GM23338 (cell line): ENCODE results near the gene RORB. TPM values are rescaled to one million over a fixed set of nuclear protein-coding genes. Genes with fewer than 3 reads are reported as not detected.

Source experiments
- ATAC-seq: fragments of 200-7000 bp; cut with Tn5 transposase; 3 replicates; pipeline ENCODE4 v1.9.1; 2020
- DNase-seq: peaks from one replicate; pipeline ENCODE4 v3.0.0-alpha.2; 2015; ENCODE audit warnings: low spot score
- H2AFZ ChIP-seq: fragments of 200-600 bp; sonication (generic); 2 replicates; pipeline ENCODE4 v1.8.0; 2016; ENCODE audit warnings: antibody characterized with exemption, mild to moderate bottlenecking, moderate library complexity
- H3F3A ChIP-seq: fragments of 200-600 bp; sonication (generic); replicated peaks from 2 replicates; pipeline ENCODE4 v1.8.0; 2017; ENCODE audit warnings: antibody characterized with exemption, mixed run types, low read depth
- H3K27ac ChIP-seq: fragments of 200-600 bp; sonication (generic); 2 replicates; pipeline ENCODE4 v1.6.1; 2016; ENCODE audit warnings: low read depth
- H3K27me3 ChIP-seq: fragments of 200-600 bp; sonication (generic); 2 replicates; pipeline ENCODE4 v1.8.0; 2016; ENCODE audit warnings: mild to moderate bottlenecking, mixed run types, moderate library complexity; ENCODE audit not compliant: insufficient read depth
- H3K36me3 ChIP-seq: fragments of 200-600 bp; sonication (generic); 2 replicates; pipeline ENCODE4 v1.8.0; 2016; ENCODE audit warnings: mild to moderate bottlenecking; ENCODE audit not compliant: insufficient read depth
- H3K4me1 ChIP-seq: fragments of 200-600 bp; sonication (generic); 2 replicates; pipeline ENCODE4 v1.8.0; 2016; ENCODE audit warnings: mild to moderate bottlenecking, moderate library complexity; ENCODE audit not compliant: insufficient read depth
- H3K4me2 ChIP-seq: fragments of 200-600 bp; sonication (generic); 2 replicates; pipeline ENCODE4 v1.7.1; 2017; ENCODE audit warnings: mixed run types
- H3K4me3 ChIP-seq: fragments of 200-600 bp; sonication (generic); 2 replicates; pipeline ENCODE4 v1.6.1; 2016; ENCODE audit warnings: mixed run types
- H3K79me2 ChIP-seq: fragments of 200-600 bp; sonication (generic); replicated peaks from 2 replicates; pipeline ENCODE4 v1.8.0; 2017; ENCODE audit warnings: mild to moderate bottlenecking; ENCODE audit not compliant: insufficient read depth
- H3K9me2 ChIP-seq: fragments of 200-600 bp; sonication (generic); 2 replicates; pipeline ENCODE4 v1.8.0; 2017; ENCODE audit not compliant: insufficient read depth
- H4K20me1 ChIP-seq: fragments of 200-600 bp; sonication (generic); replicated peaks from 2 replicates; pipeline ENCODE4 v1.8.0; 2017; ENCODE audit warnings: mild to moderate bottlenecking; ENCODE audit not compliant: insufficient read depth
- H3K27ac Mint-ChIP-seq: 2 replicates; pipeline ENCODE4 v1.8.0; 2020; ENCODE audit warnings: inconsistent platforms, mild to moderate bottlenecking, moderate library complexity, mixed read lengths
- H3K27me3 Mint-ChIP-seq: 3 replicates; pipeline ENCODE4 v1.8.0; 2022; ENCODE audit warnings: low read depth, mild to moderate bottlenecking, moderate library complexity, mixed read lengths, inconsistent platforms; ENCODE audit not compliant: insufficient read depth, poor library complexity
- H3K36me3 Mint-ChIP-seq: 3 replicates; pipeline ENCODE4 v1.8.0; 2021; ENCODE audit warnings: low read depth, mild to moderate bottlenecking, inconsistent platforms, moderate library complexity, mixed read lengths
- H3K4me1 Mint-ChIP-seq: 3 replicates; pipeline ENCODE4 v1.8.0; 2020; ENCODE audit warnings: mild to moderate bottlenecking, inconsistent platforms, mixed read lengths
- H3K4me3 Mint-ChIP-seq: 3 replicates; pipeline ENCODE4 v1.8.0; 2021; ENCODE audit warnings: moderate library complexity, mild to moderate bottlenecking, inconsistent platforms, mixed read lengths
- H3K9me3 Mint-ChIP-seq: 3 replicates; pipeline ENCODE4 v1.8.0; 2020; ENCODE audit warnings: moderate library complexity, mild to moderate bottlenecking, inconsistent platforms, mixed read lengths
- CREB1 ChIP-seq: fragments of 250-450 bp; sonication (Bioruptor Pico); IDR thresholded peaks from 2 replicates; pipeline ENCODE4 v1.5.0; 2020; ENCODE audit warnings: low read depth, mild to moderate bottlenecking, moderate library complexity
- ETS1 ChIP-seq: IDR thresholded peaks from 2 replicates; pipeline ENCODE4 v1.6.1; 2016; ENCODE audit warnings: antibody characterized with exemption
- EZH2 ChIP-seq: fragments of 200-600 bp; sonication (generic); IDR thresholded peaks from one replicate; pipeline ENCODE4 v1.8.0; 2017; ENCODE audit warnings: antibody characterized with exemption, mild to moderate bottlenecking, low read depth; ENCODE audit not compliant: unreplicated experiment
- JUNB ChIP-seq: IDR thresholded peaks from one replicate; pipeline ENCODE4 v1.6.1; 2016; ENCODE audit warnings: antibody characterized with exemption; ENCODE audit not compliant: unreplicated experiment
- NANOG ChIP-seq: IDR thresholded peaks from 2 replicates; pipeline ENCODE4 v1.6.1; 2016; ENCODE audit warnings: antibody characterized with exemption, borderline replicate concordance
- POLR2AphosphoS5 ChIP-seq: IDR thresholded peaks from 2 replicates; pipeline ENCODE4 v1.6.1; 2016; ENCODE audit warnings: antibody characterized with exemption, low read depth
- STAT1 ChIP-seq: IDR thresholded peaks from one replicate; pipeline ENCODE4 v1.6.1; 2016; ENCODE audit warnings: antibody characterized with exemption; ENCODE audit not compliant: unreplicated experiment
- ZNF114 ChIP-seq: fragments of 250-450 bp; sonication (Bioruptor Pico); IDR thresholded peaks from 2 replicates; pipeline ENCODE4 v1.5.0; 2020; ENCODE audit warnings: mild to moderate bottlenecking, moderate library complexity
- ZNF331 ChIP-seq: fragments of 250-450 bp; sonication (Bioruptor Pico); IDR thresholded peaks from 2 replicates; pipeline ENCODE4 v1.5.0; 2020; ENCODE audit warnings: low read depth, mild to moderate bottlenecking, moderate library complexity
- polyA plus RNA-seq: library from polyadenylated mRNA; unstranded; fragments of >200 nt; fragmentation: Nextera tagmentation; extraction: Ambion mirVana; gene quantifications from 2 replicates; pipeline ENCODE4 v1.2.1, GENCODE V29; 2016
- total RNA-seq: library from RNA; depleted of rRNA; stranded (reverse); fragments of >200 nt; shearing (Covaris generic); gene quantifications from 2 replicates; pipeline ENCODE4 v1.2.3, GENCODE V29; 2014
- TF ChIP-seq, protein P1 (sequence below): fragments of 250-450 bp; sonication (Bioruptor Pico); IDR thresholded peaks from 2 replicates; pipeline ENCODE4 v1.5.0; 2020; ENCODE audit warnings: mild to moderate bottlenecking, moderate library complexity

Gene RORB
- total and polyA plus RNA-seq, 2 experiments from 2014 or later: 1.2 to 4.5 TPM

- H3K4me3 ChIP-seq: no peak overlapping the region
- no peaks in the 10 kb centered on the region for H3K36me3 ChIP-seq
These were observed 133.1 kb downstream of the RORB start for GRCh38 chr9:74630228-74630627.

DNA sequence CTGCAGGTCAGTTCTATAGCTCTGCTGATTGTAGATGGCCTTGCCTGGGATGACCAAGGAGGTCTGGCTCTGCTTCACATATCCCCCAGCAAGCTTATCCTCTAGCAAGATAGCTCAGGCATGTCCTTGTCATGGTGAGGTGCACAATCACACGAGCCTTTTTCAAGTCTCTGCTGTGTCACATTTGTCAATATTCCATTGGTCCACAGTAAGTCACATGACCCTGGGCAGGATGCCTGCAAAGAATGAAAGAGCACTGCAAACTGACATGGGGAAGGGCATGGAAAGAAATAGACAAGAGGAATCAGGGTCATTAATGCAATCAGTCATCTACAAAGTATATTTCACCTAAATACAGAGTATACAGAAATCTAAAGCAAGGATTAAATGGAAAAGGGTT is 142.0 kb downstream of the RORB start:
- Mint-ChIP-seq H3K4me3 (no peak overlapping the region), H3K4me1 (peaks cover 8% of the 10 kb centered on the region; the same call in 1 of the 3 replicates), H3K36me3 (no peaks in the 10 kb centered on the region), H3K27ac (no peak overlapping the region), H3K9me3 (no peaks in the 10 kb centered on the region), H3K27me3 (no peaks in the 10 kb centered on the region)
- H2AFZ ChIP-seq: no peak overlapping the region
- H3K27ac ChIP-seq: no peak overlapping the region
- no peak for ATAC-seq
- H4K20me1 ChIP-seq: no peaks in the 10 kb centered on the region
- H3K36me3 ChIP-seq: no peaks in the 10 kb centered on the region
- no peak overlapping the region for H3K4me2 ChIP-seq
- TF ChIP-seq ETS1: no peak
- TF ChIP-seq, protein P1, sequence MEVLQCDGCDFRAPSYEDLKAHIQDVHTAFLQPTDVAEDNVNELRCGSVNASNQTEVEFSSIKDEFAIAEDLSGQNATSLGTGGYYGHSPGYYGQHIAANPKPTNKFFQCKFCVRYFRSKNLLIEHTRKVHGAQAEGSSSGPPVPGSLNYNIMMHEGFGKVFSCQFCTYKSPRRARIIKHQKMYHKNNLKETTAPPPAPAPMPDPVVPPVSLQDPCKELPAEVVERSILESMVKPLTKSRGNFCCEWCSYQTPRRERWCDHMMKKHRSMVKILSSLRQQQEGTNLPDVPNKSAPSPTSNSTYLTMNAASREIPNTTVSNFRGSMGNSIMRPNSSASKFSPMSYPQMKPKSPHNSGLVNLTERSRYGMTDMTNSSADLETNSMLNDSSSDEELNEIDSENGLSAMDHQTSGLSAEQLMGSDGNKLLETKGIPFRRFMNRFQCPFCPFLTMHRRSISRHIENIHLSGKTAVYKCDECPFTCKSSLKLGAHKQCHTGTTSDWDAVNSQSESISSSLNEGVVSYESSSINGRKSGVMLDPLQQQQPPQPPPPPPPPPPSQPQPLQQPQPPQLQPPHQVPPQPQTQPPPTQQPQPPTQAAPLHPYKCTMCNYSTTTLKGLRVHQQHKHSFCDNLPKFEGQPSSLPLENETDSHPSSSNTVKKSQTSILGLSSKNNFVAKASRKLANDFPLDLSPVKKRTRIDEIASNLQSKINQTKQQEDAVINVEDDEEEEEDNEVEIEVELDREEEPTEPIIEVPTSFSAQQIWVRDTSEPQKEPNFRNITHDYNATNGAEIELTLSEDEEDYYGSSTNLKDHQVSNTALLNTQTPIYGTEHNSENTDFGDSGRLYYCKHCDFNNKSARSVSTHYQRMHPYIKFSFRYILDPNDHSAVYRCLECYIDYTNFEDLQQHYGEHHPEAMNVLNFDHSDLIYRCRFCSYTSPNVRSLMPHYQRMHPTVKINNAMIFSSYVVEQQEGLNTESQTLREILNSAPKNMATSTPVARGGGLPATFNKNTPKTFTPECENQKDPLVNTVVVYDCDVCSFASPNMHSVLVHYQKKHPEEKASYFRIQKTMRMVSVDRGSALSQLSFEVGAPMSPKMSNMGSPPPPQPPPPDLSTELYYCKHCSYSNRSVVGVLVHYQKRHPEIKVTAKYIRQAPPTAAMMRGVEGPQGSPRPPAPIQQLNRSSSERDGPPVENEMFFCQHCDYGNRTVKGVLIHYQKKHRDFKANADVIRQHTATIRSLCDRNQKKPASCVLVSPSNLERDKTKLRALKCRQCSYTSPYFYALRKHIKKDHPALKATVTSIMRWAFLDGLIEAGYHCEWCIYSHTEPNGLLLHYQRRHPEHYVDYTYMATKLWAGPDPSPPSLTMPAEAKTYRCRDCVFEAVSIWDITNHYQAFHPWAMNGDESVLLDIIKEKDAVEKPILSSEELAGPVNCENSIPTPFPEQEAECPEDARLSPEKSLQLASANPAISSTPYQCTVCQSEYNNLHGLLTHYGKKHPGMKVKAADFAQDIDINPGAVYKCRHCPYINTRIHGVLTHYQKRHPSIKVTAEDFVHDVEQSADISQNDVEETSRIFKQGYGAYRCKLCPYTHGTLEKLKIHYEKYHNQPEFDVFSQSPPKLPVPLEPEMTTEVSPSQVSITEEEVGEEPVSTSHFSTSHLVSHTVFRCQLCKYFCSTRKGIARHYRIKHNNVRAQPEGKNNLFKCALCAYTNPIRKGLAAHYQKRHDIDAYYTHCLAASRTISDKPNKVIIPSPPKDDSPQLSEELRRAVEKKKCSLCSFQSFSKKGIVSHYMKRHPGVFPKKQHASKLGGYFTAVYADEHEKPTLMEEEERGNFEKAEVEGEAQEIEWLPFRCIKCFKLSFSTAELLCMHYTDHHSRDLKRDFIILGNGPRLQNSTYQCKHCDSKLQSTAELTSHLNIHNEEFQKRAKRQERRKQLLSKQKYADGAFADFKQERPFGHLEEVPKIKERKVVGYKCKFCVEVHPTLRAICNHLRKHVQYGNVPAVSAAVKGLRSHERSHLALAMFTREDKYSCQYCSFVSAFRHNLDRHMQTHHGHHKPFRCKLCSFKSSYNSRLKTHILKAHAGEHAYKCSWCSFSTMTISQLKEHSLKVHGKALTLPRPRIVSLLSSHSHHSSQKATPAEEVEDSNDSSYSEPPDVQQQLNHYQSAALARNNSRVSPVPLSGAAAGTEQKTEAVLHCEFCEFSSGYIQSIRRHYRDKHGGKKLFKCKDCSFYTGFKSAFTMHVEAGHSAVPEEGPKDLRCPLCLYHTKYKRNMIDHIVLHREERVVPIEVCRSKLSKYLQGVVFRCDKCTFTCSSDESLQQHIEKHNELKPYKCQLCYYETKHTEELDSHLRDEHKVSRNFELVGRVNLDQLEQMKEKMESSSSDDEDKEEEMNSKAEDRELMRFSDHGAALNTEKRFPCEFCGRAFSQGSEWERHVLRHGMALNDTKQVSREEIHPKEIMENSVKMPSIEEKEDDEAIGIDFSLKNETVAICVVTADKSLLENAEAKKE (CRISPR knock-in tag): no peak
- TF ChIP-seq ZNF331 (CRISPR knock-in tag): no peak
- no peak for TF ChIP-seq ZNF114
- TF ChIP-seq EZH2: no peak
- no peak for TF ChIP-seq CREB1
- no peak for TF ChIP-seq NANOG
- TF ChIP-seq JUNB: no peak
- no peak for TF ChIP-seq STAT1
- no peak for TF ChIP-seq POLR2AphosphoS5
- no peaks in the 10 kb centered on the region for H3K9me2 ChIP-seq
- no peaks in the 10 kb centered on the region for H3K27me3 ChIP-seq
- no peak for DNase-seq
- H3K4me3 ChIP-seq: no peak overlapping the region
- H3K4me1 ChIP-seq: peaks cover 7% of the 10 kb centered on the region; the same call in 1 of the 2 replicates
- H3K79me2 ChIP-seq: no peaks in the 10 kb centered on the region
- no peaks in the 10 kb centered on the region for H3F3A ChIP-seq

More at GRCh38 chr9:74630228-74630627, 133.1 kb downstream of the RORB start:
- Mint-ChIP-seq H3K9me3 (no peaks in the 10 kb centered on the region), H3K36me3 (no peaks in the 10 kb centered on the region), H3K4me3 (no peak overlapping the region), H3K4me1 (peaks cover 18% of the 10 kb centered on the region), H3K27me3 (peaks cover 2% of the 10 kb centered on the region), H3K27ac (no peak overlapping the region)
- TF ChIP-seq ZNF114: no peak
- Histone ChIP-seq H3K79me2 (no peaks in the 10 kb centered on the region), H4K20me1 (no peaks in the 10 kb centered on the region), H3K4me1 (no peaks in the 10 kb centered on the region; the same call in 1 of the 2 replicates), H3K27ac (no peak overlapping the region), H3K4me2 (peak overlapping the region; percentile 28; the same call in 1 of the 2 replicates), H2AFZ (peak overlapping the region; percentile 11; the same call in 1 of the 2 replicates), H3F3A (no peaks in the 10 kb centered on the region), H3K9me2 (no peaks in the 10 kb centered on the region), H3K27me3 (no peaks in the 10 kb centered on the region)
- peak; percentile 67 for ATAC-seq
- peak; percentile 16 for DNase-seq
